Measurements from ENCODE around the gene NCOA3. TPM values are rescaled to one million over a fixed set of nuclear protein-coding genes. Genes with fewer than 3 reads are reported as not detected.

NCOA3 gene
- total RNA-seq, 1 donor from 2014 or later = 23.8 TPM

- no peak for TF ChIP-seq CTCF (IDR thresholded peaks at IDR 0.05; ENCODE audit: borderline replicate concordance)
- Histone ChIP-seq H3K27me3 (ENCODE audit: low read depth) (no peaks in the 10 kb centered on the region), H3K4me3 (no peak overlapping the region), H3K36me3 (peaks cover 14% of the 10 kb centered on the region), H3K4me1 (peaks cover 39% of the 10 kb centered on the region), H3K27ac (replicated peaks) (no peak overlapping the region), H3K9me3 (replicated peaks) (peaks cover 10% of the 10 kb centered on the region)
- no peak for DNase-seq
- intact Hi-C loops (cut with micrococcal nuclease) = no loop called here
Observed at GRCh38 chr20:47531458-47531857, 29.8 kb downstream of the NCOA3 start.

GRCh38 chr20:47532002-47532401 is 30.3 kb downstream of the NCOA3 start:
- Histone ChIP-seq H3K36me3 (peaks cover 9% of the 10 kb centered on the region), H3K9me3 (replicated peaks) (peaks cover 5% of the 10 kb centered on the region), H3K4me1 (peaks cover 39% of the 10 kb centered on the region), H3K4me3 (no peak overlapping the region), H3K27ac (replicated peaks) (no peak overlapping the region), H3K27me3 (ENCODE audit: low read depth) (no peaks in the 10 kb centered on the region)
- intact Hi-C loops (cut with micrococcal nuclease) = no loop called here
- no peak for DNase-seq
- no peak for TF ChIP-seq CTCF (IDR thresholded peaks at IDR 0.05; ENCODE audit: borderline replicate concordance)

GRCh38 chr20:47533518-47534062 is 31.9 kb downstream of the NCOA3 start:
- H3K36me3 ChIP-seq = peaks cover 7% of the 10 kb centered on the region
- H3K9me3 ChIP-seq (replicated peaks) = no peaks in the 10 kb centered on the region
- no peak for DNase-seq
- no peak overlapping the region for H3K27ac ChIP-seq (replicated peaks)
- no peak overlapping the region for H3K4me3 ChIP-seq
- no peaks in the 10 kb centered on the region for H3K27me3 ChIP-seq (ENCODE audit: low read depth)
- intact Hi-C loops (cut with micrococcal nuclease) = no loop called here
- H3K4me1 ChIP-seq = peaks cover 44% of the 10 kb centered on the region
- no peak for TF ChIP-seq CTCF (IDR thresholded peaks at IDR 0.05; ENCODE audit: borderline replicate concordance)

GRCh38 chr20:47534405-47534804 is 32.7 kb downstream of the NCOA3 start:
- Histone ChIP-seq H3K4me1 (peaks cover 45% of the 10 kb centered on the region), H3K36me3 (peaks cover 7% of the 10 kb centered on the region), H3K9me3 (replicated peaks) (no peaks in the 10 kb centered on the region), H3K27me3 (ENCODE audit: low read depth) (no peaks in the 10 kb centered on the region), H3K27ac (replicated peaks) (no peak overlapping the region), H3K4me3 (no peak overlapping the region)
- no peak for DNase-seq
- no peak for TF ChIP-seq CTCF (IDR thresholded peaks at IDR 0.05; ENCODE audit: borderline replicate concordance)
- intact Hi-C loops (cut with micrococcal nuclease) = no loop called here

GRCh38 chr20:47535088-47535487 is 33.4 kb downstream of the NCOA3 start:
- no peak for DNase-seq
- no peaks in the 10 kb centered on the region for H3K27me3 ChIP-seq (ENCODE audit: low read depth)
- no peak overlapping the region for H3K4me3 ChIP-seq
- no peaks in the 10 kb centered on the region for H3K9me3 ChIP-seq (replicated peaks)
- intact Hi-C loops (cut with micrococcal nuclease) = no loop called here
- peaks cover 7% of the 10 kb centered on the region for H3K36me3 ChIP-seq
- H3K27ac ChIP-seq (replicated peaks) = no peak overlapping the region
- peak; percentile 11 for TF ChIP-seq CTCF (IDR thresholded peaks at IDR 0.05; ENCODE audit: borderline replicate concordance)
- H3K4me1 ChIP-seq = peaks cover 45% of the 10 kb centered on the region

Measured in left ventricle myocardium inferior (tissue), 1 donor.